K562 (cell line): ENCODE results near the gene FOLR2.

Experiments used
- ATF7 ChIP-seq: fragments of 450-650 bp; IDR thresholded peaks from 2 replicates; pipeline ENCODE4 v1.7.1; 2014; ENCODE audit warnings: mild to moderate bottlenecking, moderate library complexity
- NFXL1 ChIP-seq: fragments of 450-650 bp; formaldehyde crosslinking; IDR thresholded peaks from 2 replicates; pipeline ENCODE4 v1.4.0; 2021; ENCODE audit warnings: mild to moderate bottlenecking
- NR3C1 ChIP-seq: sonication (generic); formaldehyde crosslinking; IDR thresholded peaks from 2 replicates; pipeline ENCODE4 v1.8.1; 2022; ENCODE audit warnings: missing genetic modification reagents

DNA sequence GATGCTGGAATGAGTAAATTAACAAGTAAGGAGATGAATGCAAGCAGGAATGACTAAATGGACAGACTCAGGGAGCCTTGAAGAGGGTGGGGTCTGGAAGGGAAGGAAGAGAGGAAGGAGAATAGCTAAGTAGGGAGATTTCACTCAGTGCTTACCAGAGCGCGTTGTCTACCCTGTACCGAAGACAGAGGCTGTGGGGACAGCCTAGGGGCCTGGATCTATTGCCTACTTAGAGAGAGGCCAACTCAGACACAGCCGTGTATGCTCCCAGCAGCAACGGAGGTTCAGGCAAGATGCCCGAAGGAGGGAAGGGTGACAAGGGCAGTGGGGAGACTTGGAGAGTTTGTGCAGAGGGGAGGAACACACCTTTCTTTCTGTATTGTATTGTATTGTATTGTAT lies at the start of gene FOLR2:
- no peak for TF ChIP-seq NR3C1 (CRISPR knock-in tag)
- no peak for TF ChIP-seq ATF7
- no peak for TF ChIP-seq NFXL1
